GM23338 (cell line): ENCODE data around the gene HOXD8. TPM values are rescaled to one million over a fixed set of nuclear protein-coding genes. Genes with fewer than 3 reads are reported as not detected.
A peak's percentile ranks its signal among the peaks of the same experiment; 100 is the strongest.

Source experiments
- ATAC-seq: fragments of 200-7000 bp; cut with Tn5 transposase; 3 replicates; pipeline ENCODE4 v1.9.1; 2020
- DNase-seq: peaks from one replicate; pipeline ENCODE4 v3.0.0-alpha.2; 2015; ENCODE audit warnings: low spot score
- H2AFZ ChIP-seq: fragments of 200-600 bp; sonication (generic); 2 replicates; pipeline ENCODE4 v1.8.0; 2016; ENCODE audit warnings: antibody characterized with exemption, mild to moderate bottlenecking, moderate library complexity
- H3F3A ChIP-seq: fragments of 200-600 bp; sonication (generic); replicated peaks from 2 replicates; pipeline ENCODE4 v1.8.0; 2017; ENCODE audit warnings: antibody characterized with exemption, mixed run types, low read depth
- H3K27ac ChIP-seq: fragments of 200-600 bp; sonication (generic); 2 replicates; pipeline ENCODE4 v1.6.1; 2016; ENCODE audit warnings: low read depth
- H3K27me3 ChIP-seq: fragments of 200-600 bp; sonication (generic); 2 replicates; pipeline ENCODE4 v1.8.0; 2016; ENCODE audit warnings: mild to moderate bottlenecking, mixed run types, moderate library complexity; ENCODE audit not compliant: insufficient read depth
- H3K36me3 ChIP-seq: fragments of 200-600 bp; sonication (generic); 2 replicates; pipeline ENCODE4 v1.8.0; 2016; ENCODE audit warnings: mild to moderate bottlenecking; ENCODE audit not compliant: insufficient read depth
- H3K4me1 ChIP-seq: fragments of 200-600 bp; sonication (generic); 2 replicates; pipeline ENCODE4 v1.8.0; 2016; ENCODE audit warnings: mild to moderate bottlenecking, moderate library complexity; ENCODE audit not compliant: insufficient read depth
- H3K4me2 ChIP-seq: fragments of 200-600 bp; sonication (generic); 2 replicates; pipeline ENCODE4 v1.7.1; 2017; ENCODE audit warnings: mixed run types
- H3K4me3 ChIP-seq: fragments of 200-600 bp; sonication (generic); 2 replicates; pipeline ENCODE4 v1.6.1; 2016; ENCODE audit warnings: mixed run types
- H3K79me2 ChIP-seq: fragments of 200-600 bp; sonication (generic); replicated peaks from 2 replicates; pipeline ENCODE4 v1.8.0; 2017; ENCODE audit warnings: mild to moderate bottlenecking; ENCODE audit not compliant: insufficient read depth
- H3K9me2 ChIP-seq: fragments of 200-600 bp; sonication (generic); 2 replicates; pipeline ENCODE4 v1.8.0; 2017; ENCODE audit not compliant: insufficient read depth
- H4K20me1 ChIP-seq: fragments of 200-600 bp; sonication (generic); replicated peaks from 2 replicates; pipeline ENCODE4 v1.8.0; 2017; ENCODE audit warnings: mild to moderate bottlenecking; ENCODE audit not compliant: insufficient read depth
- H3K27ac Mint-ChIP-seq: 2 replicates; pipeline ENCODE4 v1.8.0; 2020; ENCODE audit warnings: inconsistent platforms, mild to moderate bottlenecking, moderate library complexity, mixed read lengths
- H3K27me3 Mint-ChIP-seq: 3 replicates; pipeline ENCODE4 v1.8.0; 2022; ENCODE audit warnings: low read depth, mild to moderate bottlenecking, moderate library complexity, mixed read lengths, inconsistent platforms; ENCODE audit not compliant: insufficient read depth, poor library complexity
- H3K36me3 Mint-ChIP-seq: 3 replicates; pipeline ENCODE4 v1.8.0; 2021; ENCODE audit warnings: low read depth, mild to moderate bottlenecking, inconsistent platforms, moderate library complexity, mixed read lengths
- H3K4me1 Mint-ChIP-seq: 3 replicates; pipeline ENCODE4 v1.8.0; 2020; ENCODE audit warnings: mild to moderate bottlenecking, inconsistent platforms, mixed read lengths
- H3K4me3 Mint-ChIP-seq: 3 replicates; pipeline ENCODE4 v1.8.0; 2021; ENCODE audit warnings: moderate library complexity, mild to moderate bottlenecking, inconsistent platforms, mixed read lengths
- H3K9me3 Mint-ChIP-seq: 3 replicates; pipeline ENCODE4 v1.8.0; 2020; ENCODE audit warnings: moderate library complexity, mild to moderate bottlenecking, inconsistent platforms, mixed read lengths
- CREB1 ChIP-seq: fragments of 250-450 bp; sonication (Bioruptor Pico); IDR thresholded peaks from 2 replicates; pipeline ENCODE4 v1.5.0; 2020; ENCODE audit warnings: low read depth, mild to moderate bottlenecking, moderate library complexity
- EZH2 ChIP-seq: fragments of 200-600 bp; sonication (generic); IDR thresholded peaks from one replicate; pipeline ENCODE4 v1.8.0; 2017; ENCODE audit warnings: antibody characterized with exemption, mild to moderate bottlenecking, low read depth; ENCODE audit not compliant: unreplicated experiment
- EZH2phosphoT487 ChIP-seq: fragments of 200-600 bp; sonication (generic); IDR thresholded peaks from one replicate; pipeline ENCODE4 v1.8.1; 2018; ENCODE audit warnings: antibody characterized with exemption; ENCODE audit not compliant: unreplicated experiment
- NANOG ChIP-seq: IDR thresholded peaks from 2 replicates; pipeline ENCODE4 v1.6.1; 2016; ENCODE audit warnings: antibody characterized with exemption, borderline replicate concordance
- POLR2AphosphoS5 ChIP-seq: IDR thresholded peaks from 2 replicates; pipeline ENCODE4 v1.6.1; 2016; ENCODE audit warnings: antibody characterized with exemption, low read depth
- REST ChIP-seq: IDR thresholded peaks from one replicate; pipeline ENCODE4 v1.6.1; 2018; ENCODE audit warnings: antibody characterized with exemption; ENCODE audit not compliant: unreplicated experiment
- ZNF114 ChIP-seq: fragments of 250-450 bp; sonication (Bioruptor Pico); IDR thresholded peaks from 2 replicates; pipeline ENCODE4 v1.5.0; 2020; ENCODE audit warnings: mild to moderate bottlenecking, moderate library complexity
- ZNF331 ChIP-seq: fragments of 250-450 bp; sonication (Bioruptor Pico); IDR thresholded peaks from 2 replicates; pipeline ENCODE4 v1.5.0; 2020; ENCODE audit warnings: low read depth, mild to moderate bottlenecking, moderate library complexity
- polyA plus RNA-seq: library from polyadenylated mRNA; unstranded; fragments of >200 nt; fragmentation: Nextera tagmentation; extraction: Ambion mirVana; gene quantifications from 2 replicates; pipeline ENCODE4 v1.2.1, GENCODE V29; 2016
- total RNA-seq: library from RNA; depleted of rRNA; stranded (reverse); fragments of >200 nt; shearing (Covaris generic); gene quantifications from 2 replicates; pipeline ENCODE4 v1.2.3, GENCODE V29; 2014

HOXD8 gene
- total and polyA plus RNA-seq, 2 experiments from 2014 or later: not detected

GRCh38 chr2:176112375-176113302 is 16.9 kb upstream of the HOXD8 start:
- Mint-ChIP-seq H3K36me3 (peaks cover 6% of the 10 kb centered on the region; the same call in 1 of the 3 replicates), H3K9me3 (peaks cover 13% of the 10 kb centered on the region), H3K4me1 (peaks cover 17% of the 10 kb centered on the region), H3K27ac (no peak overlapping the region), H3K4me3 (no peak overlapping the region), H3K27me3 (peaks cover 98% of the 10 kb centered on the region)
- Histone ChIP-seq H3K36me3 (no peaks in the 10 kb centered on the region), H3F3A (peaks cover 52% of the 10 kb centered on the region), H3K4me1 (peaks cover 38% of the 10 kb centered on the region), H3K4me2 (no peak overlapping the region), H4K20me1 (peaks cover 35% of the 10 kb centered on the region), H3K4me3 (no peak overlapping the region), H3K9me2 (no peaks in the 10 kb centered on the region), H3K79me2 (no peaks in the 10 kb centered on the region), H3K27ac (no peak overlapping the region), H3K27me3 (peaks cover 100% of the 10 kb centered on the region), H2AFZ (no peak overlapping the region)
- ATAC-seq (no peak), DNase-seq (no peak)
- no peak for TF ChIP-seq CREB1 (CRISPR knock-in tag)
- TF ChIP-seq REST: no peak
- no peak for TF ChIP-seq POLR2AphosphoS5
- TF ChIP-seq EZH2: peak; percentile 96
- TF ChIP-seq ZNF331 (CRISPR knock-in tag): no peak
- peak; percentile 77 for TF ChIP-seq EZH2phosphoT487

GRCh38 chr2:176114120-176114929 is 15.2 kb upstream of the HOXD8 start:
- Histone ChIP-seq H2AFZ (no peak overlapping the region), H3K4me3 (no peak overlapping the region), H3F3A (peaks cover 47% of the 10 kb centered on the region), H3K27me3 (peaks cover 100% of the 10 kb centered on the region), H4K20me1 (peaks cover 30% of the 10 kb centered on the region), H3K9me2 (no peaks in the 10 kb centered on the region), H3K36me3 (no peaks in the 10 kb centered on the region), H3K4me1 (peaks cover 37% of the 10 kb centered on the region), H3K4me2 (0 out of 2 replicates have a peak overlapping the region, but pooled peaks have one; percentile 18), H3K27ac (no peak overlapping the region), H3K79me2 (no peaks in the 10 kb centered on the region)
- ATAC-seq (0 out of 3 replicates have a peak, but pooled peaks have one; percentile 4), DNase-seq (no peak)
- Mint-ChIP-seq H3K27me3 (peaks cover 100% of the 10 kb centered on the region), H3K4me3 (no peak overlapping the region; the same call in 2 of the 3 replicates), H3K9me3 (peaks cover 14% of the 10 kb centered on the region), H3K36me3 (peaks cover 8% of the 10 kb centered on the region; the same call in 2 of the 3 replicates), H3K4me1 (peaks cover 15% of the 10 kb centered on the region), H3K27ac (no peak overlapping the region)
- TF ChIP-seq EZH2phosphoT487: peak; percentile 57
- TF ChIP-seq NANOG: no peak
- TF ChIP-seq ZNF114: no peak
- TF ChIP-seq EZH2: peak; percentile 78
